ENCODE results near the gene CCDC180.
"Not testable (repeated sequence)": the region's sequence is repeated elsewhere in the genome, so short reads cannot be mapped to it uniquely, and the experiment has no call there.

CCDC180 gene

DNA sequence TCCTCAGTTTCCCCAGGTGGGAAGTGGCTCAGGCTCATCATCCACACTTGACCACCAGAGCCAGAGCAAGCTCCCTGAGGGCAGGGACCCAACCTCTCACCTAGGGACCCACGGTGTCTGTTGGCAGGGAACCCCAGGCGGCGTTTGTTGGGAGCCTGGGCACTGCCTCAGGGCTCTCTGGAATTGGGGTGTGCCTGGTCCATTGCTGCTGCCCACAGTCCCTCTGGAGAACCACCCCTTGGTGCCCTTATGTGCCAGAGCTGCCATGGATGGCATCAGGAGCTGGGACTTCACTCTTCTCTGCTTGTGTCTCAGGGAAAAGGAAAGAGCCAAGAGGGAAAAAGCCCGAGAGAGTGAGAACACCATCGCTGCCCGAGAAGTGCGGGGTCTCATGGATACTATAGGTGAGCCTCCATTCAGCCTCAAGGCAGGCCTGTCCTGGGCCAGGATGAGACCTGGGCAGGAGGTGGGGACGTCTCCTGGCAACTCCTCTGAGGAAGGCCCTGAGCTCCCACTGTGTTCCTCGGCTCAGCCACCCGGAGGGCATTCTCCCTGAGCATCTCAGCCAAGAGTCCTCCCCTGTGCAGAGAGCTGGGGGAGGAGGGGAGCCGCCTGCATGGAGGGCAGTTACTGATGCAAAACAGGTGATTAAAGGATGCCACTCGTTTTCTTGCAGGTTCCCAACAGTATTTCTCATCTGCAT, 4.5 kb downstream of the CCDC180 start:
- DNase-seq: no peak

DNA sequence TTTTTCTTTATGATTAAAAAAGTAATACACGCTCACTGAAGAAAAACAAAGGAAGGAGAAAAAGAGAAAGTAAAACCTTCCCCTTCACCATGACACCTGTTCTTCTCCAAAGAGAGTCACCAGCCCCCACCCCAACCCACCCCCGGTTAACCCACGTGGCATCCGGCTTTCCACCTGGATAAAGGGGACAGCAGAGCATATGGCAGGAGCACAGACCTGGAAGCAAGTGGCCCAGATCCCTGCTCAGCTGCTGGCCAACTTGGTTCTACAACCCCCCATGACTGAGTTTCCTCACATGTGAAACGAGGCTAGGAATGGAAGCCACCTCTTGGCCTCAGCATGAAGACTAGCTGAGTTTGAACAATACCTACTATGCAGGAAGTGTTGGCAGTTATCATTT, 5.1 kb downstream of the CCDC180 start:
- DNase-seq: no peak

GRCh38 chr9:97313243-97313642, 5.8 kb downstream of the CCDC180 start:
- DNase-seq: no peak

- DNase-seq: no peak
Observed at GRCh38 chr9:97313746-97314145, 6.3 kb downstream of the CCDC180 start.

GRCh38 chr9:97314503-97314902, 7.0 kb downstream of the CCDC180 start:
- no peak for DNase-seq

DNA sequence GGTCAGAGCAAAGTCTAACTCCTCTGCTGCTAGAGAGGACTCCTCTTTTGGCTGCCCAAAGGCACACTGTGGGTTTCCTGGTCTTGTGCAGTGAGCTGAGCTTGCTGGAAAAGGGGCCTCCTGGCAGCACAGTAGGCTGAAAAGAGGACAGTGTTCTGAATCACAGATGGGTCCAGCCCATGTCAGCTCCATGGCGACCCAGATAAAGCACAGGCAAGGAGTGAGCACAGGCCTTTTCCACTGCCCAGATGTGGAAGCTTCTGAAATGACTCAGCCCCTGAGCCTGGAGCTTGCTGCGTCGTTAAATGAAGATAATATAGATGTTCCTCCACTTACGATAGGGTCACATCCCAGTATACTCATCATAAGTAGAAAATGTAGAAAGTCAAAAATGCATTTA, 8.1 kb downstream of the CCDC180 start:
- DNase-seq: no peak

DNA sequence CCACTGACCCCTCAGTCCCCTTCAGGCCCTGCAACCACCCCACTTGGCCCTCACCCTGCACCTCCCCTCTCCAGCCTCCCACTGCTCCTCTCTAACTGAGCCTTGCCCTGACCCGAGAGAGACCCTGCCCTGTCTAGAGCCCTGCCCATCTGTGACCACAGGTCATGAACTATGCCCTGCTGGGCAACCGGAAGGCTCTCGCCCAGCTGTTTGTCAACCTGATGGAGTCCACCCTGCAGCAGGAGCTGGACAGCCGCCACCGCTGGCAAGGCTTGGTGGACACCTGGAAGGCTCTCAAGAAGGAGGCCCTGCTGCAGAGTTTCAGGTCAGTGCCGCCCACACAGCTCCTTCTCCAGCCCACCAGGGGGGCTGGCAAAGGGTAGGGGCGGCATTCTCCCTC, 9.4 kb downstream of the CCDC180 start:
- no peak for DNase-seq

GRCh38 chr9:97318433-97318832, 11.0 kb downstream of the CCDC180 start:
- no peak for DNase-seq

- no peak for DNase-seq
Observed at GRCh38 chr9:97319395-97319794, 11.9 kb downstream of the CCDC180 start.

GRCh38 chr9:97320080-97320642, 12.7 kb downstream of the CCDC180 start:
- DNase-seq: no peak

DNA sequence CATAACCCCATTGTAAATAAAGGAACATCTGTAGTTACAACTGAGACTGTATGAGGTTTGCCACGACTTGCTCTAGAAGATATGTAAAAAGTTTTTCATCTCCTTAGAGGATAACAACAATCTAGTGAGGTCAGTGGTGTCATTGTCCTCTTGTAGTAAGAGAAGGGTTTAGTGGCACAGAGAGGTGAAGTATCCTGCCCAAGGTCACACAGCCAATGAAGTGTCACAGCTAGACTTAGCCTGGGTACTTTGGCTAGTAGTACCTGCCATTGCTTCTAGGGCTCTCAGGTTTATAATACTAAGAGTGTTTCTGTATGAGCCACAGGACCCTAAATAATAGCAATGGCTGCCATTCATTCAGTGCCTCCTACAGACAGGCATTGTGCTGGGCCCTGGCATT, 13.8 kb downstream of the CCDC180 start:
- DNase-seq: no peak

DNA sequence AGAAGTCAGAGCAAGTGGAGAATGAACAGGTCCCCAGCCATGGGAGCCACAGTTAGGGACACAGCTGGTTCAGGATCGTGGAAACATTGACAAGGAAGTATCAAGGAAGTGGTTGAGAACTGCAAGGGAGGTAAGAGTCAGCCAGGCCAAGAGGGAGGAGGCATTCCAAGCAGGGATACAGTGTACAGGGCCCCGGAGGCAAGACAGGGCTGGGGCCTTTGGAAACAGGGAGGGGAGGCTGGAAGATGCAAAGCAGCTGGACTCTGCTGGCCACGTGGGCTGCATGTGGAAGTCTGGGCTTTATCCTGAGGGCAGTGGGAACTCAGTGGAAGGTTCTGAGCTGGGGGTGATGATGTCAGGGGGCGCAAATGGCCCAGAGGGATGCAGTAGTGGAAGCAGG, 14.2 kb downstream of the CCDC180 start:
- no peak for DNase-seq

GRCh38 chr9:97322105-97322504, 14.6 kb downstream of the CCDC180 start:
- no peak for DNase-seq

GRCh38 chr9:97324954-97325353, 17.5 kb downstream of the CCDC180 start:
- no peak for DNase-seq

DNA sequence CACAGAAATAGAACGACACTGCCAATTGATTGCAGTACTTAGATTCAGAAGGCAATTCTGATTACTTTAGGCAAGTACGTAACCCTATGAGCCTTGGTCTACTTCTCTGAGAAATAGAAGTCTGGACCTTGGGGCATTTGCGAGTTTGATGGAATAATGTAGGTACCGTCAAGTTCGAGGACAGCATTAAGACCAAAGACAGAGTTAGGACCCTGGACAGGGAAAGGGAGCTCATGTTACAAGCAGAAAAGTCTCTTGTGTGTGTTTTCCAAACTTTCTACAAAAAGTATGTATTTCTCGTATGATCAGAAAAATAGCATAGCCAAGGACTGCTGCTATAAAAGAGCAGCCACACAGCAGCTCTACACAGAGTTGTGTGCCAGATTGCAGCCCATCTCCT, 20.1 kb downstream of the CCDC180 start:
- DNase-seq: no peak

GRCh38 chr9:97332993-97333392, 25.5 kb downstream of the CCDC180 start:
- no peak for DNase-seq

- DNase-seq: not testable (repeated sequence)
Observed at GRCh38 chr9:97335622-97336021, 28.2 kb downstream of the CCDC180 start.

GRCh38 chr9:97348871-97349270, 41.4 kb downstream of the CCDC180 start:
- DNase-seq: no peak

DNA sequence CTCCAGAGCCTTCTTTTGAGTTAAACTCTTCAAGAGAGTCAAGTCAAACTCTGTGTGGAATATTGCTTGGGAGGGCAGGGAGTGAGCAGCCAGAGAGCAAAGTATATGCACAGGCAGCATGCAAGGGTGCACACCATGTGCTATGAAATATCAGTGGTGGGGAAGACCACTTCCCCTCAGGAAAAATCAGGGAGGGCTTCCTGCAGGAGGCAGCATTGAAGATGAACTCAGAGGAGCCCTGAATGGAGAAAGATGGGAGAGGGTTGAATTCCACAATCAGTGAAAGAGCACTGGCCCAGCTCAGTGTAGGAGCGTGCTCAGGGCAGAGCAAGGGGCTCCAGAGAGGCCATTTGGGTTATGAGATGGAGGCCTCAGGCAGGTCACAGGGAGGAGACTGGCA, 41.9 kb downstream of the CCDC180 start:
- DNase-seq: no peak

DNA sequence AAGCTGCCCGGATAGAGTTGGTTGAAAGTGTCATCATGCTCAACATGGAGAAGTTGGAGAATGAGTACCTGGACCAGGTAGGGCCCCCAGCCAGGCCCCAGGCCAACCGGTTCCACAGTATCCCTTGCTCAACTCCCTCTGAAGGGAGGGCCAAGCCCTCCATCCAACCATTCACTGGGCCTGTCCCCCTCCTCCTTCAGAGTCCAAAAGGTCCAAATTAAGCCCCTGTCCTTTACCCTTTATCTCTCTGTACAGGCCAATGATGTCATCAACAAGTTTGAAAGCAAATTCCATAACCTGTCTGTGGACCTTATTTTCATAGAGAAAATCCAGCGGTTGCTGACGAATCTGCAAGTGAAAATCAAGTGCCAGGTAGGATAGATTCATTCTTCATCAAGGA, 47.2 kb downstream of the CCDC180 start:
- no peak for DNase-seq

- no peak for DNase-seq
Observed at GRCh38 chr9:97357056-97357455, 49.6 kb downstream of the CCDC180 start.
